Superior temporal gyrus (tissue), 1 donor: ENCODE measurements around the gene UROD.
"Not testable (repeated sequence)": the region's sequence is repeated elsewhere in the genome, so short reads cannot be mapped to it uniquely, and the experiment has no call there.

Source experiments
- DNase-seq: peaks from one replicate; pipeline ENCODE4 v3.0.0-alpha.2; 2016; ENCODE audit errors: extremely low spot score

UROD gene

DNA sequence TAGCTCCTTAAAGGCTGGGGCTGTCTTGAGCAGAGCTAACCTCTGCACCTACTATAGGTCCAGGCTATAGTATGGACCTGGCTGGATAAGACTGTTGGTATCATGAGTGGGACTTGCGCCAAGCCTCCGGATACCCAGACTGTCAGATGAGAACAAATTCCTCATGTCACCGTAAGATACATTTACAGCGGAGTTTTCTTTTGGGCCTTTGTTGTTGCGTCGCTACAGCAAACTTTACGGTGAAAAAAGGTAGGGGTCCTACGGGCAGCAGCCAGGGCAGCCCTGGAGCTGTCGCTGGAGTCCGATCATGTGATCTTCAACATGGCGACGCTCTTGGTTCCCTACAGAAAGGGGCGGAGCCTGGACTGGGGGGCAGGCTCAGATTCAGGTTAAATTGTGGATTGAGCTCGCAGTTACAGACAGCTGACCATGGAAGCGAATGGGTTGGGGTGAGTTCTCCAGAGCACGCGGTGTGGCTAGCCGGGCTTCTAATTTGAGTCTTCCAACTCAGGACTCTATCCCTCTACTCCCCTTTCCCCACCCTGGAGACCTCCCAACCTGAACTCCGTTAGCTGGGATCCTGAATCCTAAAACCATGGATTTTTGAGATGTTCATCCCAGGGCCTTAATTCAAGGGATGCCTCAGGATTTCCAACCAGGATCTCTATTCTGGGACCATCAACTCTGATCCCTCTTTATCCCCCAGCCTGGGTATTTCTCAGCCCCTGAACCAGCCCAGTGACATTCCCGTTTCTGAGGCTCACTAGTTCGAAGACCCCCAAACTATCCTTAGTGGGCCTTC lies at the start of gene UROD:
Gene UROD, plus strand, starts transcription at position 418 of the 802 bp plus-strand sequence. Its CDS starts 12 bp downstream, at position 430.
- peak; percentile 99 for DNase-seq

DNA sequence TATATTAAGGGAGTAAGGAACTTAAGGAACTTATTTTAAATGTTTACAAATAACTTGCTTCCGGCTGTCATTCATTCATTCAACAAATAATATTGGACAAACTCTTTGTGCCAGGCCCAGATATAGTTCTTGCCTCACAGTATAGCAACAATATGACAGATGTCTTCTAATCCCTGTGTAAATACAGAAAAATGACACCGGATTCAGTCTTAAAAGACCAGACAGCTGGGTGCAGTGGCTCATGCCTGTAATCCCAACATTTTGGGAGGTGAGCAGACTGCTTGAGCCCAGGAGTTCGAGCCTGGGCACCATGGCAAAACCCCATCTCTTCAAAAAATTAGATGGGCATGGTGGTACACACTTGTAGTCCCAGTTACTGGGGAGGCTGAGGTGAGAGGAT lies 49.3 kb upstream of the UROD start:
- DNase-seq = no peak

DNA sequence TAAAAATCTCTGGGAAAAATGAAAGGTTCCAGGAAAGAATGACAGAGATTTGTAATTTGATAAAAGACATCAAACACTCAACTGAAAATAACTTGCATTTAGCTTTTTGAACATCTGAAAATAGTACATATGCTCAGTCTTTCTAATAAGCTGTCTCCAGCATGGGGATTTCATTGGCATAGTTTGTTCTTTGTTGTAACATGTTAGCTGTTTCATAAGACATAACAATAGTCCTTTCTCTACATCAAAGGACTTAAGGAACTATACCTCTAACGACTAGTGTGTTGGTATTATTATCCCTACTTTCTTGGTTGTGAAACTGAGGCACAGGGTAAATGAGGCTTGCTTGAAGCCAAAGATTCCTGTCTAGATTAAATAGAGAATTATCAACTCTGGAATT lies 47.7 kb upstream of the UROD start:
- DNase-seq = no peak

DNA sequence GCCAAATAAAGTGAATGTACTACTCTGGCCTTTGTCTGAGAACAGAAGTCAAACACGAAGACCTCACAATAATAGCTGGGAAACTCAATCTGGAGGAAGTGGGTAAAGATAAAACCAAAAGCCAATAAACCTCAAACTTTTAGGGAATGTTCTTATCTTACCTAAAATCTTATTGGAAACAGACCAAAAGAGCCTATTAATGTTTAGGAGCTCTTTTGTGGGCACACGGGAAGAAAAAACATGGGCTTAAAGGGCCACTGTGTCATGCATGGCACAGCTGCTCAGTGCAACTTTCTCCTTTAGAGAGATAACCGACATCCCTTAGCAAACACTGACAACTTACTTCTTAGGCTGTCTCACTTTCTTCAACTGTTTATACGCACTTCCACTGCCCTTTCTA lies 41.7 kb upstream of the UROD start:
- no peak for DNase-seq

DNA sequence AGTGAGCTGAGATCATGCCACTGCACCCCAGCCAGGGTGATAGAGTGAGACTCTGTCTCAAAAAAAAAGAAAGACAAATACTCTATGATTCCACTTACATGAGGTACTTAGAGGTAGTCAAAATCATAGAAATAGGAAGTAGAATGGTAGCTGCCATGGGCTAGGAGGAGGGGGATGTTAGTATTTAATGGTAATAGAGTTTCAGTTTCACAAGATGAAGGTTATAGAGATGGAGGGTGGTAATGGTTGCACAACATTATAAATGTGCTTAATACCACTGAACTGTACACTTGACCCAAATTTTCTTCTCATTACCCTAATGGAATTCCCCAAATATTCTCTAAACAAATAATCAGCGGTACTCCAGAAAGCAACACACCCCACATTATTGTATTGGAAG lies 38.4 kb upstream of the UROD start:
- no peak for DNase-seq

DNA sequence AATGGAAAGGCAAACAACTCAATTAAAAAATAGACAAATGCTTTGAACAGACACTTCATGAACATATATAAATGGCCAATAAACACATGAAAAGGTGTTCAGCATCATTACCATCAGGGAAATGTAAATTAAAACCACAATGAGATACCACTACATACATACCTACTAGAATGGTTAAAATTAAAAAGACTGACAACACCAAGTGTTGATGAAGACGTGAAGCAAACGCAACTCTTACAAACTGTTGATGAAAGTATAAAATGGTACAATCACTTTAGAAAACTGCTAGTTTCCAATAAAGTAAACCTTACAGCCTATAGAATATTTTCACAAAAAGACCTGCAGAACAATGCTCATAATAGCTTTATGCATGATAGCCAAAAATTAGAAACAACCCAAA lies 35.8 kb upstream of the UROD start:
- no peak for DNase-seq

DNA sequence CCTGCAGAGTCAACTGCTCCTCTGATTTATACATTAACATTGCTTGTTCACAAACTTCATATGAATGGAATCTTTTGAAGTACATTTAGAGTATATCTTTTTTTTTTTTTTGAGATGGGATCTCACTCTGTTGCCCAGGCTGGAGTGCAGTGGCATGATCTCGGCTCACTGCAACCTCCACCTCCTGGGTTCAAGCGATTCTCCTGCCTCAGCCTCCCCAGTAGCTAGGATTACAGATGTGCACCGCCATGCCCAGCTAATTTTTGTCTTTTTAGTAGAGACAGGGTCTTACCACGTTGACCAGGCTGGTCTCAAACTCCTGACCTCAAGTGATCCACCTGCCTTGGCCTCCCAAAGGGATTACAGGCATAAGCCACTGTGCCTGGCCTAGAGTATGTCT lies 34.7 kb upstream of the UROD start:
- not testable (repeated sequence) for DNase-seq

DNA sequence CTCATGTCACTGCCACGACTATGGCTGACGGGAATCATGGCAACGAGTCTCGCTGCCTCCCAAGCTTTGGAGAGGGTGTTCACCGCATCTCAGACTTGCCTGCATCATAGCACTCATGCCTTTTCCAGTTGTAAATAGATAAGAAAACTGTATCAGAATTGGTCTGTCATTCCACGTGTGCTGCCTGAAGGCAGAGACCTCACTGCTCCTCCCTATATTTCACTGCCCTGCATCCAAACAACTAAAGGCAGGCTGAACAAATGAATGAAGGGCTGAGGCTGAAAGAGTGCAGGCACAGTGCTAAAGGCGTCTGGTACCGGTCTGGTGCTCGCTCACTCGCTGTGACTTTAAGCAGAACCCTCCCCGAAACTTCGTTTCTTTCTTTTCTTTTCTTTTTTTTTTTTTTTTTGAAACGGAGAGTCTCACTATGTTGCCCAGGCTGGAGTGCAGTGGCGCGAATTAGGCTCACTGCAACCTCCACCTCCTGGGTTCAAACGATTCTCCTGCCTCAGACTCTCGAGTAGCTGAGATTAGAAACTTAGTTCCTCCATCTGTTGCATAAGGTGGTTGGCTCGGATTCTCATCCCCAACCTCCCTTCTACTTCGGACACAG lies 26.2 kb upstream of the UROD start:
- DNase-seq = no peak

DNA sequence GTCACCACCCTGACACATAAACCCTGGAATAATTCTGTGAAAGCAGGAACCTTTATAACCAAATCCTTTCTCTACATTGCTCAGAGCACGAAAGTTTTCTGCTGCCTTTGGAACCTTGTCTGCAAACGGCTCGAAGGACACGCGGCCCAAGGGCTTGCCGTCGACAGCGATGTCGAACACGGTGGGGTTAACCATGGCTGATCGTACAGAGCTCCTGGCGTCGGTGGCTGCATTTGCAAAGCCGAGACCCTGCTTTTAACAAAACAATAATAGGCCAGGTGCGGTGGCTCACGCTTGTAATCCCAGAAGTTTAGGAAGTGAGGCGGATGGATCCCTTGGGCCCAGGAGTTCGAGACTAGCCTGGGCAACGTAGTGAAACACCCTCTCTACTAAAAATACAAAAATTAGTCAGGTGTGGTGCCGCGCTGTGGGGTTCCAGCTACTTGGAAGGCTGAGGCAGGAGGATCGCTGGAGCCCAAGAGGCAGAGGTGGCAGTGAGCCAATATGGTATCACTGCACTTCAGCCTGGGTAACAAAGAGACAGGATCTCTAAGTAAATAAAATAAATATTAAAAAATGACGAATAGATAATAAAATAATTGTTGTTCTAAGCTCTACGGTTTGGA lies 23.4 kb upstream of the UROD start:
- no peak for DNase-seq

DNA sequence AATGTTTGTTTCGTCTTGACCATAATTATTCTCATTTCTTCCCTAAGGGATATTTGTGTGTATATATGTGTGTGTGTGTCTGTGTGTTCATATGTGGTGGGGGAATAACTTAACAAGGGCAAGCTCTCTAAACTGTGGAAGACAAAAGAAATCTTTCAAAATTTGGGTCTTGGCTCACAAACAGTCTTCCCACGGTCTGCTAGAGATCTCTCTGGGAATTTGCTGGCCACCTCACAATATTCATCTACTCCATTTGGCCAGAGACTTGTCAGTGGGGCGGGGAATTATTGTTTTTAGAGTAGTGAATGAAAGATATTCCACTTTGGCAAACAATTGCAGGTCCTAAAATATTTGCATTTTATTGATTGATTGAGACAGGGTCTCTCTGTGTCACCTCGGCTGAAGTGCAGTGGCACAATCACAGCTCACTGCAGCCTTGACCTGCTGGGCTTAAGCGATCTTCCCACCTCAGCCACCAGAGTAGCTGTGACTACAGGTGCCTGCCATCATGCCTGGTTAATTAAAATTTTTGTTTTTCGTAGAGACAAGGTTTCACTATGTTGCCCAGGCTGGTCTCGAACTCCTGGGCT lies 17.6 kb upstream of the UROD start:
- no peak for DNase-seq

DNA sequence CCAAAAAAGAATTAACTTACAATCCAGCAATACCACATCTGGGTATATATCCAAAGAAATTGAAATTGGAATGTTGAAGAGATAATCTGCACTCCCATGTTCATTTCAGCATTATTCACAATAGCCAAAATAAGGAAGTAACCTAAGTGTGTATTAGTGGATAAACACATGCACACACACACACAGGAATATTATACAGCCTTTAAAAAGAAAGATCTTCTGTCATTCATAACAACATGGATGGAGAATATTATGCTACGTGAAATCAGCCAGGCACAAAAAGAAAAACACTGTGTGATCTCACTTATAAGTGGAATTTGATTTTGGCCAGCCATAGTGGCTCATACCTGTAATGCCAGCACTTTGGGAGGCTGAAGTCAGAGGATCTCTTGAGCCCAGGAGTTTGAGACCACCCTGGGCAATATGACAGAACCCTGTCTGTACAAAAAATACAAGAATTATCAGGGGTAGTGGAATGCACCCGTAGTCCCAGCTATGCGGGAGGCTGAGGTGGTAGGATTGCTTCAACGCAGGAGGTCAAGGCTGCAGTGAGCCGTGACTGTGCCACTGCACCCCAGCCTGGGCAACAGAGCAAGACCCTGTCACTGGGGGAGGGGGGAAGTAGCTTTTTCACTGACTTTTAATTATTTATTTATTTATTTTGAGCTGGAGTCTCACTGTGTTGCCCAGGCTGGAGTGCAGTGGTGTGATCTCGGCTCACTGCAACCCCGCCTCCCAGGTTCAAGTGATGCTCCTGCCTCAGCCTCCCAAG lies 16.4 kb upstream of the UROD start:
- DNase-seq = no peak

DNA sequence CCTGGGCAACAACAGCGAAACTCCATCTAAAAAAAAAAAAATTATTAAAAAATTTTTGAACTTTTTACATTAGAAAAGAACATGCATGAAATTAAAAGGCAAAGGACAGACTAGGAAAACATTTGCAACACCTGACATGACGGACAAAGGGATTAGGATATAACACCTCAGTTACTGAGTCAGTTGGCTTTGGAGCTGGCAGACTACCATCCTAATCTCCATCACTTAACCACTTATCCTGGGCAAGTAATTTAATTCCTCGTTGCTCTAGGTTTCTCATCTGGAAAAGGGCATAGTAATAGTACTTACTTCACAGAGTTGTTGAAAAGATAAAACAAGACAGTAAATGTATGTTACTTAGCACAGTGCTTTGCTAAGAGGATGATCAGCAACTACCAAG lies 12.8 kb upstream of the UROD start:
- no peak for DNase-seq

DNA sequence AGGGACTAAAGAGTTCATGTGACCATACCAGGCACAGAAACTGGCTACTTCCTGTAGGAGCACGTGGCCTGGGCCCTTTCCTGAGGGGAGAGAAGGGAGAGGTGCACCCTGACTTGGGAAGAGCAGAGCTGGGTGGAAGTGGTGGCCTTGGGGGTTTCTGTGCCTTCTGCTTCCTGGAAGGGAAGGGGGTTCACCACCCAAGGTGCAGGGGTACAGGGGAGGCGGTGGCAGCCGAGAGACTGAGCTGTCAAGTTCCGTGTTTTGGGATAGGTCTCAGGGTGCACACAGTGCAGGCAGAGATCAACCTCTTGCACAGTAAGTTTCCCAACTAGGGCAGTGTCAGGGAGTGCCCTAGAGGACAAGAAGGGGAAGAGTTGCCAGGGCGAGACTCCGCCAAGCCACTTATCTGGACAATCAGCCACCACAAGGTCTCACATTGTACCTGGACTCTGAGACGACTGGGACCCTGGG lies 11.0 kb upstream of the UROD start:
- DNase-seq = no peak

DNA sequence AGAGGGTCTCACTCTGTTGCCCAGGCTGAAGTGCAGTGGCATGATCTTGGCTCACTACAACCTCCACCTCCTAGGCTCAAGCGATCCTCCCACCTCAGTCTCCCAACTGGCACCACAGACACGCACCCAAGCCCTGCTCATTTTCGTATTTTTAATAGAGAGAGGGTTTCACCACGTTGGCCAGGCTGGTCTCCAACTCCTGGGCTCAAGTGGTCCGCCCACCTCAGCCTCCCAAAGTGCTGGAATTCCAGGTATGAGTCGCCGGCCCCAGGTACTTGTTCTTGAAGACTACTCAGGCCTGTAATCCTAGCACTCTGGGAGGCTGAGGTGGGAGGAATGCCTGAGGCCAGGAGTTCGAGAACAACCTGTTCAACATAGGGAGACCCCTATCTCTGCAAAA lies 10.5 kb upstream of the UROD start:
- DNase-seq = not testable (repeated sequence)

DNA sequence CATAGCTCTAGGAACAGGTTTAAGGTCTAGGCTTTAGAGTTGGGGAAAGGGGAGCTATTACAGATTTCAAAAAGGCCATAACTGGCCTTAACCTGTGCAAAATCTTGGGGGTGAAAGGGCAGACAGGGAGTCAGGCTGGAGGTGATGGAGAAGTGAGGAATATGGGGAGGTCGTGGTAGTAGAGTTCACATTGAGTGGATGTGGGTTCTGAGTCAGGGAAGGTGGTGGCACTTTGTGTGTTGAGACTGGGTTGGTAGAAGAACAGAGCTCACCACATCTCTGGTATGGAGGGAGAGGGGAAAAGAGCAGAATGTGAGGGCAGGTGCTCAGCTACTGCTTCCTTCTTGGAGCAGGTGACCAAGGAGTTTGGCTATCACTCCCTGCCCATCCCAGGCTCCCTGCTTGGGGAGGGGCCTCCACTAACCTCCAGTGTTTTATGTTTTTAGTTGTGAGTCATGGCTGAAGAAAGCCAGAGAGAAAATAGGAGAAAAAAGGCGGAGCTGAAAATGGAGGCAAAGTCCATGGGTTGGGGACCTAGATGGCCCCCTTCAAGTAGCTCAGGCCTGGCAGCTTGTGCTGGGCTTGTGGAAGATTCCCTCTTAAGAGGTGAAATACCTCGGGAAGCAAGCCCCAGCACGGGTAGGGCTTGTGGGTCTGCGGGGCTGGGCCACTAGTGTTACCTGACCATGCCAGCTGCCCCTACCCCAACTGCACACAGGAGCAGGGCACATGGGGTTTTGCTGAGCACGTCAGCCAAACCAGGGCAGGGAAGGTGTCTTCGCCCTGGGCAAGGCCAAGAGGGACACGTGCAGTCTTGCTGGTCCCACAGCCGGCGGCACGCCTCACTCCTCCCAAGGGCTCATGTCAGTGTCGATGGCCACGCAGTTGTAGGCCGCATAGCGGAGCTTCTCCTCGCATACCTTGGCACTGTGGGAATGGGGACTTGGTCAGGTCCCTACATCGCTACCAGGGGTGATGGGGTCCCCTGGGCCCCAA lies 9.1 kb upstream of the UROD start:
- no peak for DNase-seq

DNA sequence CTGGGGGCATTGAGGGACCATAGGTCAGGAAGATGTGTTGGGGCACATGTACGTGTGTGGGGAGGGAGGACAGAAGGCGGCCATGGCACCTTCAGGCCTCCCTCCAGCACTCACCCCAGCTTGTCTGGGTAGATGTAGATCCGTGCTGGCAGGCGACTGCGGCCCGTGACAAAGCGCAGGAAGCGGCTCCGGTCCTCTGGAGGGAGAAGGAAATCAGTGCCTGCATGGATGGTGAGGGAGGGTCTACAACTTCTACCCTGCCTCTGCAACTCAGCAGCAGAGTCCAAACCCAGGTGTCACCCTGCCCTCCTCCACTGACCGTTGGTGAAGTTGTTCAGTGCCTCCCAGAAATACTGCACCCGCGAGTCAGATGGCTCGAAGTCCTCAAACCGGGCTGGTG lies 8.3 kb upstream of the UROD start:
- no peak for DNase-seq

DNA sequence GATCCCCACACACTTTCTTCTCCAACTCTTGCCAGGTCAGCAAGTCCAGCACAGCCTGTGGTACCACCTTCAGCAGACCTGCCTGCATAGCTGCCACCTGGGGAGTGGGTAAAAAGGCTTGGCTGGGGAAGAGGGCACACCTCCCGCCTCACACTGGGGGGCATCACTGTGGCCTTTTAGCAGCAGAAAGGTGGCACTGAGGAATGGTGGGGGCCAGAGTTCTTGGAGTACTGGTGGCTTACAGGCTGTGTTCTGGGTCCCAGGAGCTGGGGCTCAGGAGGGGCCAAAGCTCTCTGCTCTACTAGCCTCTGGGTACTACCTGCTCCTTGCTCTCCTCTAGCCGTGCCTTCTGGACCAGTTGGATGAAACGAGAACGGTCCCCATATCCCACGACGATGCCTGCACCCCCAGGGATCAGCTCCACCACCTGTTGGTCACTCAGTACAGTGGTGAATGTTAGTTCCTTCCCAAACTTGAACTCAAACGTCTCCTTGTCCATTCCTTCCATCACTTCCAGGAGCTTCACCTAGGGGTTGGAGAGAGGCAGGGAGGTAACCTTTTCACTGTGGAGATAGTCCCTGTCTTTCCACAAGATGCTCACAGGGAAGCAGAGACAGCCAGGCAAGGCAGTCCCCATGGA lies 7.7 kb upstream of the UROD start:
- no peak for DNase-seq

DNA sequence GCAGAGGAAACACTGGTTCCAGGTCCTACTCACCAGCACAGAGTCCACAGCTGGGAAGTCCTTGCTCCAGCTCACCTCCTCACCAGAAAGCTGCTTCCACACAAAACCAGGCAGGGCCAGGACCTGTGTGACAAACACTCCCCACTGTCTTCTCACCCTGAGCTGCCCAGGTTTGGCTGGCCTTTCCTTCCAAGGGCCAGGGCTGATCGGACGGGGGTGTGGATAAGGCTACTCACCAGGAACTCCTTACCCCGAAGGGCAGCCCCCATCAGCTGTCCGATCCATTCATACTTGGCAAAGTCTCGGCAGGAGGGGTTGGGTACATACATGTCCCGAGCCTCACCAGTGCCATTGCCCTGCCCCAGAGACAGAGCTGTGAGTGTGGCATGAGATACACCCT lies 6.3 kb upstream of the UROD start:
- DNase-seq = no peak

DNA sequence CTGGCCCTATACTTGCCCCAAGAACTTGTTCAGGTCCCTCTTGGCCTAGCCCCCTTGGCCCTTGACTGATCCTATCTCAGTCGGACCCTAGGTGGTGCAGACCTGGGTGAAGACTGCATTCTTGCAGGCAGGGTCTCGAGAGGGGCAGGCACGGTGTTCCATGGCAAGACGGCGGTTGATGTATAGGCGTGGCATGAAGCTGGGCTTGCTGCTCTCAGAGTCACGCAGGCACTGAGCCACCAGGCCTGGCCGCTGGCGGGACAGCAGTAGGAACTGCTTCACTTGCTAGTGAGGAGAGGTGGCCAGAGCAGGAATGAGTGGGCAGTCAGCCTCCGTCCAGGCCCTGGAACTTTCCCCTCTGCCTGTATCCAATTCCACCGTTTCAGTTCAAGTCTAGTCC lies 4.7 kb upstream of the UROD start:
- DNase-seq = no peak

DNA sequence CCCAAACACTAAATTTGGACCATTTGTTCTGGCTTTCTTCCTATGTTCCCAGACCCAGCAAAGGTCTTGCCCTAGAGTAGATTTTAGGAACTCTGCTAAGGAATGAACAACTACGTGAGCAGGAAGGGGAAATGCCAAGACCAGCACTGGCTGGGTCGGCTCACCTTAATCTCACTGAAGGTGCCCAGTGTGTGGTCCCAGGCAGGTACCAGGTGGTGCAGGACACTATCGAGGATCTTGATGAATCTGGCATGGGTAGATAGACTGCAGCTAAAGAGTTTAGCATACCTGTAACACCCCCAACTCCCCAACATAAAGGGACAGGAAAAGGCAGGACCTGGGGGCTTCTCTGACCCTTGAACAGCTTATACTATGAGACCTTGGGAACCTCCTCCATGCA lies 4.0 kb upstream of the UROD start:
- no peak for DNase-seq
